T-helper 17 cell (primary cell): ENCODE measurements around the gene ABI1. TPM values are rescaled to one million over a fixed set of nuclear protein-coding genes. Genes with fewer than 3 reads are reported as not detected.

Source experiments
- ATAC-seq: fragments of 150-1000 bp; cut with Tn5 transposase; 2 replicates; pipeline ENCODE4 v1.10.0; 2021; ENCODE audit warnings: mild to moderate bottlenecking, moderate library complexity
- DNase-seq, 3 donors: peaks; one replicate each; pipeline versions ENCODE4 v3.0.0 to v3.0.0-alpha.2; 2020 to 2021
- H3K9me3 ChIP-seq: one replicate; pipeline ENCODE4 v1.7.0; 2013; ENCODE audit warnings: low read length, mild to moderate bottlenecking; ENCODE audit not compliant: control insufficient read depth, poor library complexity, severe bottlenecking
- H3K27ac Mint-ChIP-seq: one replicate; pipeline ENCODE4 v1.8.0; 2022; ENCODE audit warnings: mild to moderate bottlenecking, moderate library complexity, mixed read lengths
- H3K27me3 Mint-ChIP-seq: one replicate; pipeline ENCODE4 v1.8.0; 2022; ENCODE audit warnings: mixed read lengths
- H3K36me3 Mint-ChIP-seq: one replicate; pipeline ENCODE4 v1.8.0; 2022; ENCODE audit warnings: low read depth, mixed read lengths
- H3K4me1 Mint-ChIP-seq: one replicate; pipeline ENCODE4 v1.8.0; 2022; ENCODE audit warnings: mild to moderate bottlenecking, mixed read lengths
- H3K4me3 Mint-ChIP-seq: one replicate; pipeline ENCODE4 v1.8.0; 2022; ENCODE audit warnings: mild to moderate bottlenecking, moderate library complexity, mixed read lengths
- total RNA-seq, 4 donors: library from RNA in 2 of 4; stranded (reverse) in 2 of 4; gene quantifications; one replicate each; pipeline ENCODE4 v1.2.3 and lab custom pipeline; 2022 to 2026

Gene ABI1
- total RNA-seq, 2 donors from 2014 or later = 75.5 to 99.4 TPM

- H3K9me3 ChIP-seq = no peaks in the 10 kb centered on the region
- ATAC-seq (no peak), DNase-seq (no peak)
- Mint-ChIP-seq H3K36me3 (peaks cover 2% of the 10 kb centered on the region), H3K4me1 (peaks cover 18% of the 10 kb centered on the region), H3K4me3 (no peak overlapping the region), H3K27ac (no peak overlapping the region), H3K27me3 (no peaks in the 10 kb centered on the region)
Measured at GRCh38 chr10:26699631-26700030, 161.1 kb downstream of the ABI1 start.

DNA sequence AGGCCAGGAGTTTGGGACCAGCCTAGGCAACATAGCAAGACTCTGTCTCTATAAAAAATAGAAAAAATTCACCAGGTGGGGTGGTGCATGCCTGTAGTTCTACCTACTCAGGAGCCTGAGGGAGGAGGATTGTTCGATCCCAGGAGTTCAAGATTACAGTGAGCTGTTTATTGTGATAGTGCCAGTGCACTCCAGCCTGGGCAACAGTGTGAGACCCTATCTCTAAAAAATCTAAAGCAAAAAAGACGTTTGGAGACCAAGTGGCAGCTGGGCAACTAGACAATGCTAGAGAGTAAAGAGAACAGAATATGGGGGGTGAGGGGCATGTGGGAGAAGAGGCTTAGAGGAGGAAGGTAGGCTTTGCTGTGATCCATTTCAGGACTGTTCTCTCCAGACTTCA is 161.8 kb downstream of the ABI1 start:
- DNase-seq (no peak), ATAC-seq (no peak)
- Mint-ChIP-seq H3K4me1 (peaks cover 18% of the 10 kb centered on the region), H3K4me3 (peak overlapping the region; percentile 95), H3K36me3 (peaks cover 2% of the 10 kb centered on the region), H3K27me3 (no peaks in the 10 kb centered on the region), H3K27ac (peak overlapping the region; percentile 86)
- no peaks in the 10 kb centered on the region for H3K9me3 ChIP-seq

GRCh38 chr10:26697922-26698608 is 162.7 kb downstream of the ABI1 start:
- H3K4me1 Mint-ChIP-seq = peaks cover 18% of the 10 kb centered on the region
- peak overlapping the region; percentile 95 for H3K4me3 Mint-ChIP-seq
- H3K36me3 Mint-ChIP-seq = peaks cover 2% of the 10 kb centered on the region
- ATAC-seq (no peak), DNase-seq (no peak)
- no peaks in the 10 kb centered on the region for H3K27me3 Mint-ChIP-seq
- peak overlapping the region; percentile 86 for H3K27ac Mint-ChIP-seq
- no peaks in the 10 kb centered on the region for H3K9me3 ChIP-seq

- H3K9me3 ChIP-seq = no peaks in the 10 kb centered on the region
- Mint-ChIP-seq H3K27me3 (no peaks in the 10 kb centered on the region), H3K4me3 (peak within 1 kb of the TSS; percentile 95), H3K4me1 (peaks cover 18% of the 10 kb centered on the region), H3K36me3 (peaks cover 2% of the 10 kb centered on the region), H3K27ac (peak within 1 kb of the TSS; percentile 86)
- DNase-seq = peak; percentile 15 to 49 (median 43)
- peak; percentile 80 for ATAC-seq
Measured at GRCh38 chr10:26697163-26697921, 163.4 kb downstream of the ABI1 start, which contains the start of gene PDSS1. Gene PDSS1 (plus strand): TSS chr10:26697701. CDS start chr10:26697712, 11 bp downstream.

- peak overlapping the region; percentile 86 for H3K27ac Mint-ChIP-seq
- H3K36me3 Mint-ChIP-seq = peaks cover 2% of the 10 kb centered on the region
- H3K4me1 Mint-ChIP-seq = peaks cover 18% of the 10 kb centered on the region
- DNase-seq (no peak), ATAC-seq (peak; percentile 18)
- H3K27me3 Mint-ChIP-seq = peaks cover under 1% of the 10 kb centered on the region
- no peaks in the 10 kb centered on the region for H3K9me3 ChIP-seq
- H3K4me3 Mint-ChIP-seq = peak overlapping the region; percentile 95
Measured at GRCh38 chr10:26696786-26697162, 164.0 kb downstream of the ABI1 start.

Other genes starting within 250 kb of the ABI1 start
- gene PDSS1, start 163.3 kb downstream of the ABI1 start, total RNA-seq = 1 to 10 TPM; 2.4 to 5.1 TPM
- gene ANKRD26, start 239.5 kb upstream of the ABI1 start, total RNA-seq = 1 to 10 TPM; 4.4 to 5.3 TPM